D341Med (cell line): ENCODE results near the gene SORCS2.

Source experiments
- DNase-seq: peaks from one replicate; pipeline ENCODE4 v3.0.0; 2012; ENCODE audit warnings: low spot score

The SORCS2 gene

GRCh38 chr4:7672601-7673000 lies 480.3 kb downstream of the SORCS2 start:
- DNase-seq = no peak

DNA sequence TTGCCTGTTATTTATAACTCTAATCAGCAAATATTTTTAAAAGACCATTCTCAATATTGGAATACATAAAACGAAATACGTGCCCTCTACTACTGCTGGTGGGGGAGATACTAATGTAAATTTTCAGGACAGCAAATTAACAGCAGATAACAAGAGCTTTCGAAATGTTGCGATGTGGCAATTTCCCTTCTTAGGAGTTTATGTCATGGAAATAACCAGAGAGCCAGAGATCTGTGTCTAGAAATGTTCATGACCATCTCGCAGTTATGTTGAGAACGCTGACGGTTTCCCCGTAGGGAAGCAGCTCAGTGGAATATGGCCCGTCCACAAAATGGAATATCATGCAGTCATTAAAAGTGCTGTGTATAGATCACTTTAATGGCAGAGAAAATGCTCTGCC lies 480.8 kb downstream of the SORCS2 start:
- no peak for DNase-seq

DNA sequence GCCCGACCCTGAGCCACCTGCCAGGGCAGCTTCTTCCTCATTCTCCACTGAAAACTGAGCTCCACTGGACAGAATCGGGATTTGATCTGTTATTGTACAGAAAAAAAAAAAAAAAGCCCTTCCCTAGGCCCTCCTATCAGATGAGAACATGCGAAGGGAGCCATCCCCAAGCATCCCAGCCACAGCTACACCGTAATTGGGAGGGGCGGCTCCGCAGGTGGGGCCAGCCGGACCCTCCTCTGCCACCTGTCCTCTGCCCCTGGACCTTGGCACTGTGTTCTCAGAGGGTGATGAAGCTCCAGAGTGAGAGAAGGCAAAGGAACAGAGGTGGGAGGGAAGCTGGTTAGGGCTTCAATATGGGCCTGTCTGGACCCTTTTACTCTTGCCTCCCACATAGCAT lies 482.4 kb downstream of the SORCS2 start:
- DNase-seq = no peak

DNA sequence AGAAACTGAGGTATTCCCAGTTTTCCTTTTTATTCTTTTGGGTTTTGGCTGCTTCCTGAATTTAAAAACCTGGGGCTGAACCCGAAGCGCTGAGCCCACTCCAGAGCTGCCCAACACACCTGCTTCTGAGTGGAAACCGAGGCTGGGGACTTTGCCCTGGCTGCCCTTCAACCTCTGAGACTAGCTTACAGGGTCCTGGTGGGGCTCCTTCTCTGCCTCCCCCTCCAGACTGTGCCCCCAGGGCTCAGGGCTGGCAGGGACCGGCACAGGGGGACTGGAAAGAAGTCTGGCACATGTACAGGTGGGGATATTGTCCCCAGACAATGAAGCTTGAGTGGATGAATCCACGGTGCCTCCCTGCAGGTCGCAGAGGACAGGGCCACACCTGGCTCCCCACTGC lies 482.8 kb downstream of the SORCS2 start:
- DNase-seq = no peak

- no peak for DNase-seq
Observed at GRCh38 chr4:7675612-7676320, 483.4 kb downstream of the SORCS2 start.

GRCh38 chr4:7676398-7676922 lies 484.1 kb downstream of the SORCS2 start:
- no peak for DNase-seq

DNA sequence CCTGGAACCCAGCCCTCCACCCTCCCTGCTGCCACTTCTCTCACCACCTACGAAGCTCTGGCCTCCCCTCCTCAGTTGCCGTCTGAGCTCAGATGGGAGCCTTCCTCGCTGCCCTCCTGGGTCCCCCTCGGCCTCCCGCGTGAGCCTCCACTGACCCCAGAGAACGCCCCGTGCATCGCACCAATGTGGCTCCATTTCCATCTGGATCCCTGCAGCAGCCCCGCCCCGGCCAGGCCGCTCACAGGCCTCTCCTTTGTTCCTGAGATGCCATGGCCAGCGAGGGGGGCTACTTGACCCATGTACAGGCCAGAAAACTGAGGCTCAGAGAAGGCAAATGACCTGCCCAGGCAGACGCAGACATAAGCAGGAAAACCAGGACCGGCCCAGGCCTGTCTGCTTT lies 484.7 kb downstream of the SORCS2 start:
- DNase-seq = no peak

DNA sequence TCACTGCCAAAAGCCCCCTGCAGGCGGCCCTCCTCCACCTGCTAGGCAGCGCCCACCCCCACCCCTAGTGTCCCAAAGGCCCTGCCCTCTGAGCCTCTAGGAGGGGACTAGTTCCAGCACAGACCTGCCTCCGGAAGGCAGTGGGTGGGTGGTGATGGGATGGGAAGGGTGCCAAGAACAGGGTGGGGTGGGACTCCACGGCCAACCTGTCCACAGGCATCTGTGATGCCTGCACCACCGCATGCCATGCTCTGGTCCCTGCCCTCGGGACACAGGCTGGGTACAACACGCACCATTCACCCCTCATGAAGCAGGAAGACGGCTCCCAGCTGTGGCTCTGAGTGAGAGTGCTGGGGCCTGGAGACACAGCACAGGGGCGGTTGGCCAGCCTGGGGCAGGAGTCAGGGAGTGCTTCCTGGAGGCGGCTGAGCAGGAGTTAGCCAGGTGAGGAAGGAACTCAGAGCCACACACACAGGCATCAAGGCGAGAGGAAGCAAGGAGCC lies 485.5 kb downstream of the SORCS2 start:
- no peak for DNase-seq

DNA sequence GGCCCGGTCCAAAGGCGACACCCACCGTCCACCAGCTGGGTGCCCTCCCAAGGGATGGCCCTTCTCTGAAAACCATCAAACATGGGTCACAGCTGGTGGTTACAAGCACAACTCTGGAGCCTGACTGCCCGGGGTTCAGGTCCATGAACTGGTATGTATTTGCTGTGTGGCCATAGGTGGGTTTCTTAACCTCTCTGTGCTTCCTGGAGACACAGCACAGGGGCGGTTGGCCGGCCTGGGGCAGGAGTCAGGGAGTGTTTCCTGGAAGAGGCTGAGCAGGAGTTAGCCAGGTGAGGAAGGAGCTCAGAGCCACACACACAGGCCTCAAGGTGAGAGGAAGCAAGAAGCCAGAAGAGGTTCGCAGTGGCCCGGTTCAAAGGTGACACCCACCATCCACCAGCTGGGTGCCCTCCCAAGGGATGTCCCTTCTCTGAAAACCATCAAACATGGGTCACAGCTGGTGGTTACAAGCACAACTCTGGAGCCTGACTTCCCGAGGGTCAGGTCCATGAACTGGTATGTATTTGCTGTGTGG lies 486.0 kb downstream of the SORCS2 start:
- DNase-seq = no peak

DNA sequence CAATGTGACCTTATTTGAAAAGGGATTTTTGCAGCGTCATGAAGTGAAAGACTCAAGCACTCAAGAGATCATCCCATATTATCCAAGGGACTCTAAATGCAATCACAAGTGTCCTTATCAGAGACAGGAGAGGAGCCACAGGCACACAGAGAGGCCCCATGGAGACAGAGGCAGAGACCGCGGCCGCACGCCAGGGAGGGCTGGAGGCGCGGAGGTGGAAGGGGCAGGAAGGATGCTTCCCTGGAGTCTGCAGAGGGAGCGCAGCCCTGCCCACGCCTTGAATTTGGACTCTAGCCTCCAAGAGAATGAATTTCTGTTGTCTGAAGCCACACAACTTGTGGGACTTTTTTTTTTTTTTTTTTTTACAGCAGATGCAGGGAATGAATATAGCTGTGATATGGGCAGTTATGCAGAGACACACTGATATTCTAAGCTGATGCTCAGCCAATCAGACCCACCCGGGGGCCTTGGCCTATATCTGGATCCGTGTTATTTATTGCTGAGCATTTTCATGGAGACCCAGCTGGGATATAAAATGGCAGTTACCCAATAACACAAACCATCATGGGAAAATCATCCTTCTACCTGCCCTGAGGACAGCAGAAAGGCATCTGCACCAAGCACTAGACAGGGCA lies 487.2 kb downstream of the SORCS2 start:
- no peak for DNase-seq

DNA sequence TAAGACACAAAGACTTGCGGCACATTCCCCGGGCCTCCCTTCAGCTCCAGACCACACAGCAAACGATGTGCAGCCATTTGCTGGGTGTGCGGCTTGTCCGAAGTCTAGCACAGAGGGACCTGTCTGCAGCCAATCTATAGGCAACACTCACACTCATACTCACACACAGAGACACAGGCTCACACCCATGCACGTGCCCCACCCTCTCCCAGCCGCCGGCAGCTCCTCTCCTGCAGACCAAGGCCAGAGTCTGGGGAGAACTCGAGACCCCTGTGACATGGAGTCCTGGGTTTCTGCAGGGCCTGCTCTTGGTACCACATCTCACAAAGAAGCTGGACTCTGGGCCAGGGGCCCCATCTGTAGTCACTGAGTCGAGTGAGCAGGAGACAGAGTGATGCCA lies 487.8 kb downstream of the SORCS2 start:
- DNase-seq = no peak

- DNase-seq = no peak
Observed at GRCh38 chr4:7680731-7681130, 488.4 kb downstream of the SORCS2 start.

DNA sequence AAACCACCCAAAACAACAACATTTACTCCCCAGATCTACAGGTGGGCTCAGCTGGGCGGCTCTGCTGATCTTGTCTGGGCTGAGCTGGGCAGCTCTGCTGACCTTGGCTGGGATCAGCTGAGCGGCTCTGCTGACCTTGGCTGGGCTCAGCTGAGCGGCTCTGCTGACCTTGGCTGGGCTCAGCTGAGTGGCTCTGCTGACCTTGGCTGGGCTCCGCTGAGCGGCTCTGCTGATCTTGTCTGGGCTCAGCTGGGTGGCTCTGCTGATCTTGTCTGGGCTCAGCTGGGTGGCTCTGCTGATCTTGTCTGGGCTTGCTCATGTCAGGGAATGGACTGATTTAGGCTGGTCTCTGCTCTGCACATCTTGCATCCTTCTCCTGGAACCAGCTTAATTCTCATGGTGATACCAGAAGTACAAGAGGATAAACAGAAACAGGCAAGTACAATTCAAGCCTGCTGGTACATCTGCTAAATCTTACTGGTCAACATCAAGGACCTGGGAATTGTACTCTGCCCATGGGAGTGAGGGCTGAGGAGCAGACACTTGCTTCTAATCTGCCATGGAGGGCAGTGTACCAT lies 490.9 kb downstream of the SORCS2 start:
- DNase-seq = no peak

- no peak for DNase-seq
Observed at GRCh38 chr4:7684294-7684693, 492.0 kb downstream of the SORCS2 start.

DNA sequence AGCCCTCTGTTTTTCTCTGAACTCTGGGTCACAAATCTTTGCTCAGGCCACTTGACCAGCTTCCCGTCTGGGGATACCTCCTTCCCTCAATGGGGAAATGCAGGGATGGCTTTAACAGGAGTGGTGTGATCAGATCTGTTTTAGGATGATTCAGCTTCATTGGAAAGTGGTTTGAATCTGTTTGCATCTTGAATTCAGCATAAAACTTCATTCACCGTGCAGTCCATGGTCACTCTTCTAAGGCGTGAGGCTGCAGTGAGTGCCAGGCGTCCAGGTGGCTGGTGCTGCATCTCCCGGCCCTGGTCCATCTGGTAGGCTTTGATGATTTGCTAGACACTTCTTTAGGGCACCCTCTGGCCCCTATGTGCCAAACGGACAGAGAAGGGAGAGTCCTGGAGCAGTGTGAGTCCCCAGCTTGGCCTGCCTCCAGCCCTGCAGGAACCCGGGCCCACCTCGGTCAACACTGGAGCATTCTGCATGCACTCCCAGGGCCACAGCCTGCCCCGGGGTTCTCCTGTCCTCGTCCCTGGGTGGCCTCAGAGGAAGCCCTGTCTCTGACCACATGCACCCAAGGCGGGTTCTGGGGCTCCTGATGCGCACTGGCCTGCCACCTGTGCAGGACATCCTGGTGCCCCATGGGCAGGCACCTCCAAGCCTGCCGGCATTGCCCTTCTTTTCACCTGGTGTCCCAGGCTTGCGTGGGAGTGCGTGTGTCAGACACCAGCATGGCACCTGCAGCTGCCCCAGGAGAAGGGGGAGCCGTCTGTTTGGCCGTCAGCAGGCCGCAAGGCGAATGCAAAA lies 493.9 kb downstream of the SORCS2 start:
- no peak for DNase-seq

GRCh38 chr4:7687006-7687405 lies 494.7 kb downstream of the SORCS2 start:
- no peak for DNase-seq

GRCh38 chr4:7687796-7688195 lies 495.5 kb downstream of the SORCS2 start:
- DNase-seq = no peak

DNA sequence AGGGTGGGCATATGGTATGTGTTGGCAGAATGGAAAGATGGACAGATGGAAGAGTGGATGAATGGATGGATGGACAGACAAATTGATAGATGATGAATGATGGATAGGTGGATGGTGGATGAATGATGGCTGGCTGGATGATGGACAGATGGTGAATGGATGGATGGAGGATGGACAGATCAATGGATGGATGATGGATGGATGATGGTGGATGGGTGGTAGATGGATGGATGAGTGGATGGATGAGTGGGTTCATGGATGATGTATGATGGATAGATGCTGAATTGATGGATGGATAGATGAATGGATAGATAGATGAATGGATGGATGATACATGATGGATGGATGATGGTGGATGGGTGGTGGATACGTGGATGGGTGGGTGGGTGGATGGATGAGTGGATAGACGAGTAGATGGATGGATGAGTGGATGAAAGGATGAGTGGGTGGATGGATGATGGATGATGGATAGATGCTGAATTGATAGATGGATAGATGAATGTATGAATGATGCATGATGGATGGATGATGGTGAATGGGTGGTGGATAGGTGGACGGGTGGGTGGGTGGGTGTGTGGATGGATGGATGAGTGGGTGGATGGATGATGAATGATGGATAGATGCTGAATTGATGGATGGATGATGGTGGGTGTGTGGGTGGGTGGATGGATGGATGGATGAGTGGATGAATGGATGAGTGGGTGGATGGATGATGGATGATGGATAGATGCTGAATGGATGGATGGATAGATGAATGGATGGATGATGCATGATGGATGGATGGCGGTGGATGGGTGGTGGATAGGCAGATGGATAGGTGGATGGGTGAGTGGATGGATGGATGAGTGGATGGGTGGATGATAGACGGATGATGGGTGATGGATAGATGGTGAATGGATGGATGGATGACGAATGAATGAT lies 497.7 kb downstream of the SORCS2 start:
- DNase-seq = no peak

DNA sequence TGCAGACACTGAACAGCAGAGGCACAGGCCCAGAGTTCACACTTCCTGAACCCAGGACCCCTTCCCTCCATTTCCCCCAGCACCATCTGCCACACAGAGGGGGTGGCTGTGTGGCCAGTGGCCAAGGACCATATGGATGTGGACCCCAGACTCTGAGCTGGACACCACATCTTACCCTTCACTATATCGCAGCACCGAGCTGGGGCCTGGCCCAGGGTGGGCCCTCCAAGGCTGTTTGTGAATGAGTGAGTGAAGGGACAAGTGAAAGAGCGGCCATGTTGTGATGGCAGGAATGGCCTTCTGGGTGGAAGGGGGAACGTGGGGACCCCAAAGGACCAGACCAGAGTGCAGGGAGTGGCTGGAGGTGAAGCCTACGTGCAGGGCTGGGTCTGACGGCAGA lies 498.7 kb downstream of the SORCS2 start:
- DNase-seq = no peak

DNA sequence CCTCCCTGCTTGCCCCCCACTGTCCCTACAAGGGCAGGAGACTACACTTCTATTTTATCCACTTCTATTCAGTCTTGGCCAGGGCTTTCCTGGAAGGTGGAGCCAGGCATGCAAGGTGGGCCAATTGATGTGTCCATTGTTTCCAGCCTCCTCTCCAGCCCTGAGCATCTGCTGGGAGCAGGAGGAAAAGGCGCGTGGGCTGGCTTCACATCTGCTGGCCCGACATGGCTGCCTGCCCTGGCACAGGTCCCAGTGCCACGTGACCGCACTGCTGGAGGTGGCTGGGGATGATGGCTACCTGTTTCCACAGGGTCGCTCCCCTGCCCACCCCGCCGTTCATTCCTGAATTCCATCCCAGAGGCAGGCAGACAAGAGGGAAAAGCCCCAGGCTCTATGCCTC lies 499.6 kb downstream of the SORCS2 start:
- DNase-seq = no peak
